Psoas muscle (tissue), 8 donors: Measurements from ENCODE around the gene HEXA. TPM values are rescaled to one million over a fixed set of nuclear protein-coding genes. Genes with fewer than 3 reads are reported as not detected.

ENCODE experiments used
- ATAC-seq, 4 donors: fragments of 200-7000 bp; cut with Tn5 transposase; one replicate each; pipeline ENCODE4 v1.9.1; 2020; ENCODE audit warnings: moderate library complexity in 3 of 4, mild to moderate bottlenecking in 2 of 4
- DNase-seq, 2 donors: peaks; one replicate each; pipeline ENCODE4 v3.0.0-alpha.2; 2020
- H3K27ac ChIP-seq: fragments of 200-600 bp; one replicate; pipeline ENCODE4 v1.8.0; 2022
- H3K27me3 ChIP-seq, 3 donors: fragments of 200-600 bp in 1 of 3; one replicate each; pipeline versions ENCODE4 v1.6.1 to v1.8.0; 2013 to 2022; ENCODE audit warnings: low read length in 2 of 3, mild to moderate bottlenecking in 2 of 3, moderate library complexity in 1 of 3; ENCODE audit not compliant: insufficient read depth in 3 of 3
- H3K36me3 ChIP-seq, 2 donors: fragments of 200-600 bp in 1 of 2; one replicate each; pipeline versions ENCODE4 v1.6.1 to v1.8.0; 2013 to 2022; ENCODE audit warnings: low read depth in 1 of 2, mild to moderate bottlenecking in 1 of 2, moderate library complexity in 1 of 2; ENCODE audit not compliant: insufficient read depth in 1 of 2
- H3K4me1 ChIP-seq: fragments of 200-600 bp; one replicate; pipeline ENCODE4 v1.8.0; 2022
- H3K4me3 ChIP-seq: fragments of 200-600 bp; one replicate; pipeline ENCODE4 v1.8.0; 2022; ENCODE audit warnings: mild to moderate bottlenecking
- H3K9me3 ChIP-seq: fragments of 200-600 bp; one replicate; pipeline ENCODE4 v1.8.0; 2022
- CTCF ChIP-seq: fragments of 200-600 bp; IDR thresholded peaks from one replicate; pipeline ENCODE4 v1.8.0; 2022; ENCODE audit warnings: antibody characterized with exemption
- WGBS, 3 donors: extraction: QIAGEN DNeasy Blood & Tissue Kit; methylation state at CpG; one replicate each; pipeline versions ENCODE4 v1.1.6 to v1.1.7; 2013; 5-methylcytosine and 5-hydroxymethylcytosine counted together
- intact Hi-C, 2 donors: fragments of 100-400 bp; cut with DNase I; formaldehyde crosslinking; loops; one replicate each; pipeline versions ENCODE4 v1.11.0 to v1.14.2; 2022
- polyA plus RNA-seq, 3 donors: library from polyadenylated mRNA; stranded (reverse); fragments of 200-250 nt; gene quantifications; one replicate each; pipeline ENCODE4 v1.2.3, GENCODE V29; 2013
- total RNA-seq, 4 donors: library from RNA; stranded (reverse); fragmentation: NEBNext Ultra II Directional in 2 of 4; extraction: Animal tissue kit (Norgen Biotek cat#: 25700) in 2 of 4; gene quantifications; one replicate each; pipeline versions ENCODE4 v1.2.1 to v1.2.4, GENCODE V29; 2021 to 2023
- donor health status: healthy with polysubstance abuse.
- donor health status: DM: no; HTN: no; CAD: no; lungs with moderate emphysema.
- donor health status: Bipolar disorder and iron deficiency.
- donor health status: healthy.
- donor health status: DM: yes; HTN: yes; CAD: no.
- donor health status: DM: no; HTN: no; CAD: no.
- donor health status: DM: no; HTN: no; CAD: no.
- donor health status: DM: yes; HTN: yes; CAD: no.

The HEXA gene
- total and polyA plus RNA-seq, 7 donors = 32.1 to 55.4 (median 47.3) TPM

GRCh38 chr15:72368325-72368724, 7.5 kb downstream of the HEXA start:
- ATAC-seq = no peak
- Histone ChIP-seq H3K27me3 (no peaks in the 10 kb centered on the region), H3K4me1 (peaks cover 18% of the 10 kb centered on the region), H3K9me3 (no peaks in the 10 kb centered on the region), H3K4me3 (no peak overlapping the region), H3K36me3 (peaks cover 11 to 50% of the 10 kb centered on the region in 2 donors), H3K27ac (peak overlapping the region; percentile 10)
- DNase-seq = no peak
- WGBS, 3 donors = 80 to 82% (median 82%) methylated on average over 2 of the region's 2 CpGs
- intact Hi-C loops = no loop called here
- no peak for TF ChIP-seq CTCF

- Histone ChIP-seq H3K4me1 (peaks cover 4% of the 10 kb centered on the region), H3K9me3 (no peaks in the 10 kb centered on the region), H3K4me3 (no peak overlapping the region), H3K36me3 (peaks cover 11 to 39% of the 10 kb centered on the region in 2 donors), H3K27me3 (no peaks in the 10 kb centered on the region), H3K27ac (no peak overlapping the region)
- ATAC-seq = no peak
- no peak for TF ChIP-seq CTCF
- DNase-seq = no peak
- intact Hi-C loops = no loop called here
- 88 to 94% (median 94%) methylated on average over 1 of the region's 1 CpG for WGBS, 3 donors
Measured at GRCh38 chr15:72365844-72366243, 10.0 kb downstream of the HEXA start.

- Histone ChIP-seq H3K27ac (no peak overlapping the region), H3K9me3 (no peaks in the 10 kb centered on the region), H3K36me3 (peaks cover 3 to 18% of the 10 kb centered on the region in 2 donors), H3K4me3 (no peak overlapping the region), H3K4me1 (peaks cover 21% of the 10 kb centered on the region), H3K27me3 (no peaks in the 10 kb centered on the region)
- DNase-seq (no peak), ATAC-seq (no peak)
- 96 to 100% (median 100%) methylated on average over 1 of the region's 1 CpG for WGBS, 3 donors
- intact Hi-C loops = no loop called here
- TF ChIP-seq CTCF = no peak
Measured at GRCh38 chr15:72361176-72361575, 14.6 kb downstream of the HEXA start.

- DNase-seq (peak; percentile 71 to 87), ATAC-seq (peak; percentile 96 to 98 (median 97))
- Histone ChIP-seq H3K27me3 (no peaks in the 10 kb centered on the region), H3K9me3 (no peaks in the 10 kb centered on the region), H3K36me3 (peaks cover 12 to 43% of the 10 kb centered on the region in 2 donors), H3K4me3 (no peak overlapping the region), H3K4me1 (peaks cover 21% of the 10 kb centered on the region), H3K27ac (peak overlapping the region; percentile 82)
- no peak for TF ChIP-seq CTCF
- intact Hi-C loops = no loop called here
- 22 to 29% (median 26%) methylated on average over 7 of the region's 7 CpGs for WGBS, 3 donors
Measured at GRCh38 chr15:72358650-72359171, 17.1 kb downstream of the HEXA start.

GRCh38 chr15:72358121-72358520, 17.7 kb downstream of the HEXA start:
- Histone ChIP-seq H3K9me3 (no peaks in the 10 kb centered on the region), H3K36me3 (peaks cover 18 to 44% of the 10 kb centered on the region in 2 donors), H3K4me3 (no peak overlapping the region), H3K27me3 (no peaks in the 10 kb centered on the region), H3K4me1 (peaks cover 21% of the 10 kb centered on the region), H3K27ac (peak overlapping the region; percentile 82)
- DNase-seq = no peak
- no peak for ATAC-seq
- WGBS, 3 donors = 66 to 71% (median 69%) methylated on average over 3 of the region's 3 CpGs
- intact Hi-C loops = no loop called here
- TF ChIP-seq CTCF = no peak
